Loucy (cell line): Measurements from ENCODE around the gene ALOX15.

Experiments
- EZH2phosphoT487 ChIP-seq: fragments of 200-600 bp; IDR thresholded peaks from 2 replicates; pipeline ENCODE4 v1.6.1; 2018; ENCODE audit warnings: antibody characterized with exemption, mild to moderate bottlenecking, moderate library complexity, borderline replicate concordance
- TF ChIP-seq, protein P1 (sequence below): fragments of 200-600 bp; sonication (generic); conservative IDR thresholded peaks from 2 replicates; pipeline ENCODE4 v1.5.1; 2014; ENCODE audit warnings: mild to moderate bottlenecking, antibody characterized with exemption, low read length

DNA sequence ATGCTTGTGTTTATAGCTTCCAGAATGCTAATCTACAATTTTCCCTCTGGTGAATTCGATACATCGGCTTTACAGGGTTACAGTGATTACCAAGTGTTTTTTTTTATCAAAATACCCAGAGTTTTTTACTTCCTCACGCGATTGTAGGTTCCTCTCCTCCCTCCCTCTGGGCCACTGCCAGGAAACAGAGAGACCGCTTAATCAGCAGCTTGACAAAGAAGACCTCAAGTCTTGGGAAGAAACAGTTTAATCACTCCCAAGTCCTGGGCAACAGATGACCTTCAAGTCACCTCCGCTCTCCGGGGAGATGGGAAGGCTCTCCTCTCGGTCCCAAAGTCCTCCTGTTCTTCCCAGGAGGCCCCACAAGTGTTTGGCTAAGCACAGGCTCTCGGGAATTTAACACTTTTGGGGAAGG lies 33.7 kb downstream of the ALOX15 start:
- no peak for TF ChIP-seq EZH2phosphoT487
- TF ChIP-seq, protein P1, sequence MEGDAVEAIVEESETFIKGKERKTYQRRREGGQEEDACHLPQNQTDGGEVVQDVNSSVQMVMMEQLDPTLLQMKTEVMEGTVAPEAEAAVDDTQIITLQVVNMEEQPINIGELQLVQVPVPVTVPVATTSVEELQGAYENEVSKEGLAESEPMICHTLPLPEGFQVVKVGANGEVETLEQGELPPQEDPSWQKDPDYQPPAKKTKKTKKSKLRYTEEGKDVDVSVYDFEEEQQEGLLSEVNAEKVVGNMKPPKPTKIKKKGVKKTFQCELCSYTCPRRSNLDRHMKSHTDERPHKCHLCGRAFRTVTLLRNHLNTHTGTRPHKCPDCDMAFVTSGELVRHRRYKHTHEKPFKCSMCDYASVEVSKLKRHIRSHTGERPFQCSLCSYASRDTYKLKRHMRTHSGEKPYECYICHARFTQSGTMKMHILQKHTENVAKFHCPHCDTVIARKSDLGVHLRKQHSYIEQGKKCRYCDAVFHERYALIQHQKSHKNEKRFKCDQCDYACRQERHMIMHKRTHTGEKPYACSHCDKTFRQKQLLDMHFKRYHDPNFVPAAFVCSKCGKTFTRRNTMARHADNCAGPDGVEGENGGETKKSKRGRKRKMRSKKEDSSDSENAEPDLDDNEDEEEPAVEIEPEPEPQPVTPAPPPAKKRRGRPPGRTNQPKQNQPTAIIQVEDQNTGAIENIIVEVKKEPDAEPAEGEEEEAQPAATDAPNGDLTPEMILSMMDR, result no peak
